GM03348 (cell line): ENCODE results near the gene TOR1B.

Source experiments
- DNase-seq: peaks from one replicate; pipeline ENCODE4 v3.0.0; 2012; ENCODE audit warnings: low spot score

Gene TOR1B

DNA sequence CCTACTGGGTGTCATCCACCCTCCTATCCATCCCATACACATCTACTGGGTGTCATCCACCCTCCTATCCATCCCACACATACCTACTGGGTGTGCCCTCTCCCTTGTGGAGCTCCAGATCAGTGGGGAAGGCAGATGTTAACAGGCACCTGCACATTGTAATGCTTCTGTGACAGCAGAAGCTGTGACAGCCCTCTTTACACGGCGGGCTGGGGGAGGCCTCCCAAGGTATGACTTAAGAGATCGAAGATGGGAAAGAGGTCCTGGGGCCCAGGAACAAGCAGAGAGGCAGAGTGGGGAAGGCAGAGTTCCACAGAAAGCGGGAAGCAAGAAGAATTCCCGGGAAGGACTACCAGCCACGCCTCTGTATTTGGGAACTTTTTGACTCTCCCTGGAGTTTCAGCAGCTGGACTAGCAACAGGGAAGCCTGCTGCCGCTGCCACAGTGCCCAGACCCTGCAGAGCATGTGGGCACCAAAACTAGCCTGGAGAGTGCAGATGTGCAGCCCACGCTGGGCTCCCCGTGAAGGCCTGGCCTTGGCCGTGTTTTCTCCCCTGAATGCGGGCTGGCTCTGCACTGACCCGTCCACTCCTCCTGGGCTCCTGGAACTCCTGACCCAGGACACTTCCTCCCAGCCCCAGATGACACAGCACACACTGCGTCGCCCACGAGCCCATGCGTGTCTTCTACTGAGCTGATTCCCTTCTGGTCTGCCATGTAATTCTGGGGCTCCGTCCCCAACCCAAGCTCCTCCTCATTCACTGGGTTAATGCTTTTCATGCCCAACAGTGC lies 11.6 kb downstream of the TOR1B start:
- no peak for DNase-seq

- no peak for DNase-seq
Observed at GRCh38 chr9:129815278-129815677, 12.3 kb downstream of the TOR1B start.

DNA sequence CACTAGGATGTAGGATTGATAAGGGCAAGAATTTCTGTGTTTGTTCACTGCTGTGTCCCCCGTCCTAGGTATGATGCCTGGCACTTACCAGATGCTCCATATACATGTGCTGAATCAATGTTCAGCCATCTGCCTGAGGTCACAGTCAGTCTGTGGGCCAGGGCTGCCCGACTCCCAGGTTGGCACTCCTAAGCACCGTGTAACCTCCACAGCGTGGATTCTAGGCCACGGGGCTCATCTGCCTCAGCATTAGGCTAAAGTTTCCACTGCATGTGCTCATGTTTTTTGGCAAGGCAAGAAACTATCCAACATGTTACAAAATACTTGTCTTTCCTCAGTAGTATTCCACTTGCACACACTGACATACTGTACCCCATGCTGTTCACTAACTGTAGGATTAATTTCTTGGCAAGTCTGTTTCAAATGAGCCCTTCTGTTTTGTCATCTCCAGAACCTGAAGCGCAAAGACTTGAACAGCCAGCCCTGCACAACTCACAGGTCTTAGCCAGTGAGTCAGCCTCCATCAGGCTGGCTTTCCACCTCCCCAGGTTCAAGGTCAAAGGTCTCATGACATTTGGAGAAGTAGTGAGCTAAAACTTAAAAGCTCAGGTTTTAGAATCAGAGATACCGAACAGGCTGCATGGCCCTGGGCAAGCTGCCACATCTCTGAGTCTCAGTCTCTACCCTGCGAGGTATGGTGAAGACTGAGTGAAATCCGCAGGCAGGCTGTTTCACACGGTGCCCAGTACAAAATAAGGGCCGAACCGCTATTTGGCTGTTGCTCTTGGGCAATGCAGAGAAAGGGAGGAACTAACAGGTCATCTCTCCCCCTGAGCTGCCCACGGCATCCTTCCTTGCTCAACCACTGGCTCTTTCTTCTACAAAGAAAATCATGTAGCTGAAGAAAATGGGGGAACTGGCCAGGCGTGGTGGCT lies 13.8 kb downstream of the TOR1B start:
- DNase-seq: no peak

DNA sequence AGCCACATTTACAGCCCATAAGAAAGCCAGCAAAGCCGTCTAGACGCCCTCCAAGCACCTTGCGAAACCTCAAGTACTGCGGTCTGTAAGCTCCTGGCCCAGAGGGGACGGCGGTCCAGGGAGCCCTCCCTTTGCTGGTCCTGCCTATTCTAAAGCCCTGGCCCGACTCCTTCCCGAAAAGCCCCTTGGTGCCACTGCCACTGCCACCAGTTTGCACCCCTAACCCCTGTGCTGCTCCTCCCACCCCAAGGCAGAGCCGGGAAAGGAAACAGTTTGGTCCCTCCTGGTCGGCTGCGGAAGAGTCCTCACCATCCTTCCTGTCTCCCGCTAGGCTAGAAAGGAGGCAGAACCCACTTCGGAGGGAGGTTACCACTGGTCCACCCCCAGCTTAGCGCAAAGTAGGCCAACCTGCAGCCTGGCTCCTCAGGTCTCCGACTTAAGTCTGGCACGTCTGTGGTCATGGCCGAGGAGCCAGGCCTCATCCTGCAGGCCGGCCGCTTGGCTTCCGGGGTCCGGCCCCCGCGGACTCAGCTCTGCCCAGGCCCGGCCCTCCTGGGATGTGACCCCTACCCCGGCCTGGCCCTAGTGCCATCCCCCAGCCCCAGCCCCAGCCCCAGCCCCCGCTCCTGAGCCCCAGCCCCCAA lies 20.0 kb downstream of the TOR1B start:
- DNase-seq: peak; percentile 64

DNA sequence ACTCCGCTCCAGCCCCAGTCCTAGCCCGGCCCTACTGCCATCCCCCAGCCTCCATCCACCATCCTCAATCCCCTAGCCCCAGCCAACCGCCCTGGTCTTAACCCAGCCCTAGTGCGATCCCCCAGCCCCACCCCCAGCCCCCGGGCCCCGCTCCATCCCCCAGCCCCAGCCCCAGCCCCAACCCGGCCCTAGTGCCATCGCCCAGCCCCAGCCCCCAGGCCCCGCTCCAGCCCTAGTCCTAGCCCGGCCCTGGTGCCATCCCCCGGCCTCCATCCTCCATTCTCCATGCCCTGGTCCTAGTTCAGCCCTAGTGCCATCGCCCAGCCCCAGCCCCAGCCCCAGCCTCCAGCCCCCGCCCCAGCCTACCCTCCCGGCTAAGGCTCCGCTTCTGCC lies 20.6 kb downstream of the TOR1B start:
- DNase-seq: peak; percentile 34

- peak; percentile 96 for DNase-seq
Observed at GRCh38 chr9:129823935-129824601, 21.1 kb downstream of the TOR1B start, which contains the start of gene TOR1A. Gene TOR1A (minus strand): TSS chr9:129824136. CDS start chr9:129824085, 51 bp downstream.

- DNase-seq: no peak
Observed at GRCh38 chr9:129826344-129826743, 23.4 kb downstream of the TOR1B start.

DNA sequence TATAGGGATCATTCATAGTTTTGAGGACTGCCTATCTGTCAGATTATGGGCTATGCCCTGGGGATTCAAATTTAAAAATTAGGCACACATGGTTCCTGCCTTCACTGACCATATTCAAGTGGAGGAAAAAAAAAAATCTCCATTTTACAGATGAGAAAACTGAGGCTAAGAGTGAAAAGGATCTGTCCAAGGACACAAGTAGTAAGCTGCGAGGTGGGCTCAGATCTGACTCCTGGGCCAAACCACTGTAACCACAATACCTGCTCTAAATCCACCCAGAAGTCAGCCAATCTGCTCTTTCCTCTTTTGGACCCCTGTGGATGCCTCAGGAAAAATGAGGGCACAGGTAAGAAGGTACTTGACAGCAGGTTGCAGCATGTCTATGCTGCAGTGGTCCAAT lies 23.8 kb downstream of the TOR1B start:
- DNase-seq: no peak

DNA sequence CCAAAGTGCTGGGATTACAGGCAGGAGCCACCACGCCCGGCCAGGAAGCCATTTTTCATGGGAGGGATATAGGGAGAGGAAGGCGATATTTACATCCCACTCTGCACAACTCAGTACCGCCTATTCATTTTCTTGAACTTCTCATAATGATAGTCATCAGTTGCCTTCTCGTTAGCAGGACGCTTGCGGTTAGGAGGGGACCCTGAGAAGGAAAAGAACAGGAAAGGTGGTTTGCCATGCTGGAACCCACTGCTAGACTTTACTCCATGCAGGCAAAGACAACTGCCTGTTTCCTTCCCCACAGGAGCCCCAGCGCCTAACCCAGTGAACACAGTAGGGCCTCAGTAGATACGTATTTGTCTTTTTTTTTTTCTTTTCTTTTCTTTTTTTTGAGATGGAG lies 25.1 kb downstream of the TOR1B start:
- no peak for DNase-seq

DNA sequence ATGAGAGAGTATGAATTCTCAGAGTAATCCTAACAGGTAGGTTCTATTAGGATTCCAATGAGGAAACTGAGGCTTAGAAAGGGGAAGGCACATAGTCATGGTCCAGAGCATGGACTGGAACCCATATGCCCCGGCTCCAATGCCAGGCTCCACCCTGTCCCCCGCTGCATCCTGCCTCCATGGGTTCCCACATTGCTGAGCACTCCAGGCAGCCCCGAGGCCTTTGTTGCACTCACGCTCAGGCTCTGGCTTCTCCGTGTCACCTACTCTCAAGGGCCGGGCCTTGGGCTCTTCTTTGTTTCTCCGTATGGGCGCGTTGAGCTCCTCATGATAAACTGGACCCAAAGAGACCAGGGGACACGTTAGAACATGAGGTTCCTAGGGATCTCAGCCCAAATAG lies 26.0 kb downstream of the TOR1B start:
- no peak for DNase-seq

- no peak for DNase-seq
Observed at GRCh38 chr9:129832982-129833381, 30.0 kb downstream of the TOR1B start.

- peak; percentile 41 for DNase-seq
Observed at GRCh38 chr9:129834489-129835127, 31.6 kb downstream of the TOR1B start.

- peak; percentile 100 for DNase-seq
Observed at GRCh38 chr9:129835128-129835859, 32.3 kb downstream of the TOR1B start, which contains the start of the genes C9orf78 and USP20. Gene C9orf78 (minus strand): TSS chr9:129835275. CDS start chr9:129835221, 54 bp downstream. Gene USP20 (plus strand): TSS chr9:129835458. CDS start chr9:129852556, 17,098 bp downstream.

GRCh38 chr9:129835860-129836223 lies 32.9 kb downstream of the TOR1B start:
- DNase-seq: no peak

- DNase-seq: no peak
Observed at GRCh38 chr9:129836311-129837007, 33.5 kb downstream of the TOR1B start.

DNA sequence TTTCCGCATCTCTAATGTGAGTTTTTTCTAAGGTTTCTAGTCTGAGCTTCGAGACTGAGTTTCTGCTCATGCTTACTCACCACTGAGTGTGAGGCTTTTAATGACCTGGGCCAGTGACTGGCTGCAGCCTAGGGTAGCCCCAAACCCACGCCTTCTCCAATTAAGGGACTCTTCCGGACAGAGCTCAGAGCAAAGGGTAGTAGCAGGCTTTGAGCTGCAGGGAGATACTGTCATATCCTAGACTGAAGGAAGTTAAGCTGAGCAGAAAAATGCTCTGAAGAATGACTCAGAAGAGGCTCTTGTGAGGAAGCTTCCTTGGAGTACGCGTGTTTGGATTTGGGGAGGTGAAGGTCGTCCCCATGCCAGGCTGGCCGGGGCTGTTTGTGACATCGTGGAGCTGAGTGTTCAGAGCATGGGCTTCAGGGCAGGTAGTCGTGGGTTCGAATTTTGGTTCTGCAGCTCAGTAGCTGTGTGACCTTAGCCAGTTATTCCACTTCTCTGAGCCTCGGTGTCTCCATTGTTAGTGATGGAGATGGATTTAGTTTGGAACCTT lies 35.8 kb downstream of the TOR1B start:
- DNase-seq: peak; percentile 82

DNA sequence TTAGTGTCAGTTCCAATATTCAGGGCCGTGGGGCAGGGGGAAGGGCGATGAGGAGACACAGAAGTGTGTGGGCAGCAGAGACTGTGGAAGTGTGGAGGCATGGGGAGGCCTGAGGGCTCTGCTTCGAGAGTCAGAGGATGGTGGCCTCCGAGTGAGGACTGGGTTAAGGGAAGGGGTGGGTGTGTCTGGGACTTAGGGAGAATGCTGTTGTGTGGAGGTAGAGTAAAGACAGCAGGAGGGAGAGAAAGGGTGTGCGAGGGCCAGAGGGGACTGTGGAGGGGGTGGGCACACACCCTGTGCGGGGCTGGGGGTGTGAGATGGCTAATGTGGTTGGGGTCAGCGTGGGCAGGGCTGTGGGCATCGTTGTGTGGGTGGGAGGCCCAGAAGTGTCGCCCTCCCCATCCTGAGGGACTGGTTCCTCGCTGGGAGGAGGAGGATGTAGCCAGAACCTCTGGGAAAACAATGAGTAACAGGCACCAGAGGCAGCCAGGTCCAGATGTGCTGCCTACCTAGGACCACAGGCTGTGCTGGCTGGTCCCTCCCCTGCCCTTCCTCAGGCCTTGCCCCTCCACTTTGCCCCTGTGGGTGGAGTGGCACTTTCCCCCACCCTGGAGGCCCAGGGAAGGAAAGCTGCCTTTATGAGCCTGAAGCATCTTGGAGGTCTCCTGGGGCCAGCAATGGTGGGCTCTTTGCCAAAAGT lies 36.5 kb downstream of the TOR1B start:
- no peak for DNase-seq

- no peak for DNase-seq
Observed at GRCh38 chr9:129840034-129840433, 37.0 kb downstream of the TOR1B start.

GRCh38 chr9:129841071-129841470 lies 38.1 kb downstream of the TOR1B start:
- no peak for DNase-seq
